NOMO-1 treated with dmso at 0.1 percent for 144 hours (cell line): ENCODE results near the gene VAV3.
"Not testable (repeated sequence)": the region's sequence is repeated elsewhere in the genome, so short reads cannot be mapped to it uniquely, and the experiment has no call there.

Experiments used
- DNase-seq: peaks from one replicate; lab custom pipeline; 2025; ENCODE audit not compliant: unreplicated experiment; lab: John Stamatoyannopoulos, UW

VAV3 gene

GRCh38 chr1:107762751-107763390 lies 202.1 kb downstream of the VAV3 start:
- DNase-seq = no peak

GRCh38 chr1:107760065-107760464 lies 204.9 kb downstream of the VAV3 start:
- DNase-seq = no peak

- peak; percentile 47 for DNase-seq
Observed at GRCh38 chr1:107750364-107750959, 214.5 kb downstream of the VAV3 start.

- no peak for DNase-seq
Observed at GRCh38 chr1:107748531-107748930, 216.4 kb downstream of the VAV3 start.

GRCh38 chr1:107741242-107741641 lies 223.7 kb downstream of the VAV3 start:
- DNase-seq = no peak

GRCh38 chr1:107740579-107740978 lies 224.4 kb downstream of the VAV3 start:
- DNase-seq = no peak

GRCh38 chr1:107739651-107740050 lies 225.3 kb downstream of the VAV3 start:
- DNase-seq = no peak

- DNase-seq = no peak
Observed at GRCh38 chr1:107739201-107739600, 225.8 kb downstream of the VAV3 start.

GRCh38 chr1:107733401-107733800 lies 231.6 kb downstream of the VAV3 start:
- DNase-seq = not testable (repeated sequence)

- DNase-seq = no peak
Observed at GRCh38 chr1:107727866-107728265, 237.1 kb downstream of the VAV3 start.

GRCh38 chr1:107726860-107727259 lies 238.1 kb downstream of the VAV3 start:
- DNase-seq = no peak

GRCh38 chr1:107724648-107725047 lies 240.3 kb downstream of the VAV3 start:
- no peak for DNase-seq

- DNase-seq = not testable (repeated sequence)
Observed at GRCh38 chr1:107720210-107720609, 244.8 kb downstream of the VAV3 start.

GRCh38 chr1:107710005-107710404 lies 255.0 kb downstream of the VAV3 start:
- no peak for DNase-seq

- DNase-seq = no peak
Observed at GRCh38 chr1:107707111-107707510, 257.9 kb downstream of the VAV3 start.

GRCh38 chr1:107706182-107706581 lies 258.8 kb downstream of the VAV3 start:
- no peak for DNase-seq

GRCh38 chr1:107704911-107705310 lies 260.1 kb downstream of the VAV3 start:
- no peak for DNase-seq

- no peak for DNase-seq
Observed at GRCh38 chr1:107702946-107703571, 261.9 kb downstream of the VAV3 start.

GRCh38 chr1:107700651-107701050 lies 264.3 kb downstream of the VAV3 start:
- DNase-seq = not testable (repeated sequence)

GRCh38 chr1:107698161-107698560 lies 266.8 kb downstream of the VAV3 start:
- DNase-seq = no peak

- DNase-seq = peak; percentile 33
Observed at GRCh38 chr1:107695341-107695740, 269.6 kb downstream of the VAV3 start.

GRCh38 chr1:107692580-107693345 lies 272.2 kb downstream of the VAV3 start:
- DNase-seq = no peak
